HepG2 (cell line): ENCODE measurements around the gene DYRK1B. TPM values are rescaled to one million over a fixed set of nuclear protein-coding genes. Genes with fewer than 3 reads are reported as not detected.

Experiments used
- ATAC-seq: fragments of 200-7000 bp; cut with Tn5 transposase; 3 replicates; pipeline ENCODE4 v1.9.1; 2020; ENCODE audit warnings: mild to moderate bottlenecking, moderate library complexity
- BruUV-seq: library from RNA; stranded (reverse); fragments of 400-500 nt; replicated peaks from 2 replicates; lab custom pipeline; 2021; lab: Mats Ljungman, UMichigan
- CTCF ChIA-PET: fragments of 300-600 bp; formaldehyde crosslinking; extraction: SDS; loops from one replicate; lab custom pipeline; 2021; ENCODE audit warnings: low total read pairs, inconsistent platforms, low intra/inter-chr PET ratio; lab: Yijun Ruan, JAX
- POLR2A ChIA-PET: fragments of 350-600 bp; sonication (Branson Sonifier 250); formaldehyde crosslinking; loops from one replicate; lab custom pipeline; 2020; ENCODE audit warnings: antibody characterized with exemption, inconsistent platforms; lab: Yijun Ruan, JAX
- DNase-seq: peaks from one replicate; pipeline ENCODE4 v3.0.0-alpha.2; 2015; ENCODE audit warnings: low spot score
- FAIRE-seq: peaks from 3 replicates; lab custom pipeline; 2011; peaks lifted over from hg19 to GRCh38; lab: Jason Lieb, UNC
- H2AFZ ChIP-seq: one replicate; pipeline ENCODE4 v1.6.1; 2011; ENCODE audit warnings: low read length, inconsistent platforms
- H3K27ac ChIP-seq: fragments of 300-600 bp; 3 replicates; pipeline ENCODE4 v1.8.0; 2011; ENCODE audit warnings: mixed run types, mild to moderate bottlenecking, mixed read lengths, low read length, inconsistent platforms; ENCODE audit not compliant: insufficient read depth; ENCODE audit errors: extremely low read length
- H3K27me3 ChIP-seq, 2 experiments: fragments of 200-600 bp in 1 of 2; 2 replicates in 1 of 2; 3 replicates in 1 of 2; pipeline versions ENCODE4 v1.6.0 to v1.8.0; 2011; ENCODE audit warnings: low read length in 2 of 2, mild to moderate bottlenecking in 2 of 2, moderate library complexity in 2 of 2, inconsistent platforms in 1 of 2; ENCODE audit not compliant: insufficient read depth in 2 of 2, control insufficient read depth in 1 of 2
- H3K36me3 ChIP-seq, 2 experiments: fragments of 200-600 bp in 1 of 2; replicated peaks in 1 of 2; 2 replicates in 1 of 2; 3 replicates in 1 of 2; pipeline versions ENCODE4 v1.5.1 to v1.8.0; 2011; ENCODE audit warnings: low read length in 2 of 2, inconsistent platforms in 1 of 2; ENCODE audit not compliant: insufficient read depth in 2 of 2, control insufficient read depth in 1 of 2
- H3K4me1 ChIP-seq: 2 replicates; pipeline ENCODE4 v1.5.1; 2012; ENCODE audit warnings: low read length, inconsistent platforms; ENCODE audit not compliant: insufficient read depth
- H3K4me2 ChIP-seq: 2 replicates; pipeline ENCODE4 v1.6.0; 2011; ENCODE audit warnings: low read depth, low read length, inconsistent platforms
- H3K4me3 ChIP-seq, 3 experiments: fragments of 200-600 bp in 1 of 3; sonication (generic), shearing (Covaris generic) in 1 of 3; replicated peaks in 1 of 3; 2 replicates each; pipeline ENCODE4 v1.5.1; 2011 to 2016; ENCODE audit warnings: low read length in 3 of 3, inconsistent platforms in 2 of 3, low read depth in 2 of 3, mild to moderate bottlenecking in 2 of 3, control low read depth in 1 of 3, mixed read lengths in 1 of 3; ENCODE audit not compliant: insufficient read depth in 1 of 3
- H3K79me2 ChIP-seq: one replicate; pipeline ENCODE4 v1.6.1; 2011; ENCODE audit warnings: low read length, inconsistent platforms; ENCODE audit not compliant: insufficient read depth
- H3K9ac ChIP-seq: 2 replicates; pipeline ENCODE4 v1.6.0; 2011; ENCODE audit warnings: mild to moderate bottlenecking, low read depth, low read length, inconsistent platforms; ENCODE audit not compliant: insufficient read depth
- H3K9me3 ChIP-seq: 2 replicates; pipeline ENCODE4 v1.5.1; 2012; ENCODE audit warnings: mild to moderate bottlenecking, low read length
- H4K20me1 ChIP-seq: 2 replicates; pipeline ENCODE4 v1.6.0; 2011; ENCODE audit warnings: inconsistent platforms, mild to moderate bottlenecking, low read length, moderate library complexity; ENCODE audit not compliant: insufficient read depth
- ATRX ChIP-seq: sonication (generic); formaldehyde crosslinking; IDR thresholded peaks from 2 replicates; pipeline ENCODE4 v1.4.0; 2020; ENCODE audit warnings: missing genetic modification reagents, borderline replicate concordance
- FOXO4 ChIP-seq: sonication (generic); formaldehyde crosslinking; conservative IDR thresholded peaks from 2 replicates; pipeline ENCODE4 v1.8.1; 2023; ENCODE audit warnings: missing genetic modification reagents
- NR0B2 ChIP-seq: sonication (generic); formaldehyde crosslinking; IDR thresholded peaks from 2 replicates; pipeline ENCODE4 v1.4.0; 2020; ENCODE audit warnings: mild to moderate bottlenecking, missing genetic modification reagents
- PAX8 ChIP-seq: sonication (generic); formaldehyde crosslinking; IDR thresholded peaks from 2 replicates; pipeline ENCODE4 v1.8.0; 2022; ENCODE audit warnings: mild to moderate bottlenecking, missing genetic modification reagents, borderline replicate concordance
- RELA ChIP-seq: sonication (generic); formaldehyde crosslinking; IDR thresholded peaks from 2 replicates; pipeline ENCODE4 v1.4.0; 2020; ENCODE audit warnings: missing genetic modification reagents
- RFX1 ChIP-seq: fragments of 450-650 bp; IDR thresholded peaks from 2 replicates; pipeline ENCODE4 v1.6.1; 2017
- SRSF9 ChIP-seq: fragments of 200-400 bp; formaldehyde crosslinking; IDR thresholded peaks from 2 replicates; pipeline ENCODE4 v1.6.1; 2018; ENCODE audit warnings: borderline replicate concordance, mild to moderate bottlenecking, low read depth, low read length; ENCODE audit not compliant: insufficient read depth, poor library complexity, severe bottlenecking
- TARDBP ChIP-seq: sonication (generic); formaldehyde crosslinking; IDR thresholded peaks from 2 replicates; pipeline ENCODE4 v1.8.0; 2022; ENCODE audit warnings: mild to moderate bottlenecking, missing genetic modification reagents
- ZNF552 ChIP-seq: sonication (generic); formaldehyde crosslinking; IDR thresholded peaks from 2 replicates; pipeline ENCODE4 v1.9.0; 2022; ENCODE audit warnings: missing genetic modification reagents, mild to moderate bottlenecking, borderline replicate concordance
- WGBS: methylation state at CpG from one replicate; pipeline ENCODE4 v1.1.6; 2017; ENCODE audit warnings: low lambda C conversion rate; 5-methylcytosine and 5-hydroxymethylcytosine counted together
- in situ Hi-C: cut with HindIII; loops from 2 replicates; pipeline ENCODE4 v1.10.0; 2017; ENCODE audit warnings: low pct_unique_long_range_greater_than_20kb; ENCODE audit not compliant: extremely low pct_ligation_motif_present
- intact Hi-C: fragments of 100-400 bp; cut with micrococcal nuclease; formaldehyde crosslinking; loops from one replicate; pipeline ENCODE4 v1.10.0; 2022; ENCODE audit not compliant: unreplicated experiment
- polyA plus RNA-seq, 8 experiments: library from polyadenylated mRNA; depleted of rRNA in 3 of 8; stranded (reverse) in 7 of 8; unstranded in 1 of 8; fragments of >200 nt; fragmentation: Illumina TruSeq in 4 of 8; extraction: Trizol in 4 of 8; gene quantifications; 2 replicates each; pipeline versions ENCODE4 v1.2.1 to v1.2.3, GENCODE V29; 2011 to 2016; ENCODE audit warnings: low read depth in 4 of 8, missing spikeins in 1 of 8, mixed read lengths in 1 of 8; ENCODE audit not compliant: insufficient read depth in 1 of 8
- total RNA-seq, 5 experiments: library from RNA; depleted of rRNA; stranded (reverse); fragments of >200 nt; fragmentation: Illumina TruSeq; extraction: Trizol; gene quantifications; 2 replicates each; pipeline ENCODE4 v1.2.3, GENCODE V29; 2016; ENCODE audit warnings: low read depth in 1 of 5

DYRK1B gene
- total and polyA plus RNA-seq, 2 of the 13 experiments (the other 11 are each of a cell fraction or from before 2014, with no cell fraction given): 0.82 to 1.3 TPM

GRCh38 chr19:39813264-39813993 is 20.5 kb downstream of the DYRK1B start:
- H3K27me3 ChIP-seq: no peaks in the 10 kb centered on the region; a peak in 1 of 5 replicates
- CTCF ChIA-PET: no interaction called here
- no peak overlapping the region for H3K27ac ChIP-seq
- H3K9ac ChIP-seq: no peak overlapping the region
- H3K4me1 ChIP-seq: no peaks in the 10 kb centered on the region
- H3K4me2 ChIP-seq: no peak overlapping the region
- FAIRE-seq (no peak), DNase-seq (no peak), ATAC-seq (no peak)
- H2AFZ ChIP-seq: no peak overlapping the region
- H3K79me2 ChIP-seq: no peaks in the 10 kb centered on the region
- H3K4me3 ChIP-seq: no peak overlapping the region
- H3K36me3 ChIP-seq: no peaks in the 10 kb centered on the region
- POLR2A ChIA-PET: no interaction called here
- intact Hi-C loops (no loop called here), in situ Hi-C loops (no loop called here)
- H4K20me1 ChIP-seq: no peaks in the 10 kb centered on the region
- 46% methylated on average over 9 of the region's 9 CpGs for WGBS
- TF ChIP-seq TARDBP (CRISPR knock-in tag) (no peak), RELA (no peak), RFX1 (no peak), FOXO4 (no peak), ATRX (no peak), ZNF552 (CRISPR knock-in tag) (no peak), SRSF9 (no peak), NR0B2 (CRISPR knock-in tag) (no peak), PAX8 (CRISPR knock-in tag) (no peak)
- TF ChIP-seq, all 625 proteins: peak for 0
- no peaks in the 10 kb centered on the region for H3K9me3 ChIP-seq
- BruUV-seq: no TSS peak
